ENCODE data around the gene RPL7L1. TPM values are rescaled to one million over a fixed set of nuclear protein-coding genes. Genes with fewer than 3 reads are reported as not detected.

RPL7L1 gene
- total RNA-seq, result 42.2 TPM
- long read RNA-seq, full-length matches to known transcripts, result 16 of 36 reads
- long read RNA-seq, partial matches to known transcripts, result 7 of 36 reads
- long read RNA-seq, other reads (novel, unspliced or antisense), result 13 of 36 reads

DNA sequence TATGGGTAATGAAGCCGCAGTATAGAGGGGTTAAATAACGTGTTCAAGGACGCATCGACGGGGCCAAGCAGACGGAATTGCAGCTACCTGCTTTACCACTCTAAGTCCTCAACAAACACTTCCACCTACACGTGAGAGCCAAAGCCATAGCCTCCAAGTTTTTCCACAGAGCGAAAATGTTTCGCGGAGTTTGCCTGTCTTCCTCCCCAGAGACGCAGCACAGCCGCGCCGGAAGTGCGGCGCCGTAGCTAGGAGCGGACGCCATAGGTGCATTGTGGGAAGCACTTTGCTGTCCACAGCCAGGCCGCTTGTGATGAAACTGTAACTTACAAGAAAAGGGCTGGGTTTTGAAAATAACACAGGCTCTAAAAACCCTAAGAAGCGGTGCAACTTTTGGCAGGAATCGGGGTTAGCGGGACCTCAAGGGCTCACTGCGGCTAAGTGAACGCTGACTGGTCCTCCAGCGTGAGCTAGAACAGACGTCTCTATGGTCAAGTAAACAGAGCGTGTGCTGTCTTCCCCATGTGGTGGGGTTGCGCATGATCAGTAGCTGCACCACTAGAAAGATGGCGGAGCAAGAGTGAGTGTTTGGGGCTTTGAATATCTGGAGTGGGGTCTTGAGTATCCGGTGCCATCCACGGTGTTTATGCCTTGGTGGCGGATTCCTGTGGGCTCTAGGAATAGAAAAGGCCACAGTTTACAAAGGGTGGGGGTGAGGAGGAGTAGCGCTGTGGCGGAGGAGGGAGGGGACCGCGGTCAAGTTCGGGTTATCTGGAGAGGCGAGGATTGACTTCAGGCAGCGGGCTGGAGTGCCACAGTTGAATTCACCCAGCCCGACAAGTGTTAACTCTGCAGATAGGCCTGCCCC is at the start of gene RPL7L1:
Gene RPL7L1 (plus strand): TSS at position 245 of the 868 bp plus-strand sequence. CDS start 295 bp downstream, at position 540.
- intact Hi-C loops (cut with micrococcal nuclease), result loop anchor here (5.0 kb wide), 1 partner anchor 217 kb away; no protein-coding TSS in a partner anchor
- peaks cover 31% of the 10 kb centered on the region for H3K36me3 ChIP-seq
- peak; percentile 41 for TF ChIP-seq CTCF (IDR thresholded peaks at IDR 0.05; ENCODE audit: borderline replicate concordance)
- H3K27me3 ChIP-seq (ENCODE audit: low read depth), result no peaks in the 10 kb centered on the region
- DNase-seq, result peak; percentile 77
- peaks cover 47% of the 10 kb centered on the region for H3K4me1 ChIP-seq
- peak within 1 kb of the TSS; percentile 97 for H3K27ac ChIP-seq (replicated peaks)
- H3K4me3 ChIP-seq, result peak within 1 kb of the TSS; percentile 76
- H3K9me3 ChIP-seq (replicated peaks), result no peaks in the 10 kb centered on the region

- Histone ChIP-seq H3K4me1 (no peaks in the 10 kb centered on the region), H3K9me3 (replicated peaks) (no peaks in the 10 kb centered on the region), H3K36me3 (peaks cover 76% of the 10 kb centered on the region), H3K4me3 (no peak overlapping the region), H3K27ac (replicated peaks) (no peak overlapping the region), H3K27me3 (ENCODE audit: low read depth) (no peaks in the 10 kb centered on the region)
- no peak for DNase-seq
- TF ChIP-seq CTCF (IDR thresholded peaks at IDR 0.05; ENCODE audit: borderline replicate concordance), result no peak
- intact Hi-C loops (cut with micrococcal nuclease), result no loop called here
These were observed 48.2 kb upstream of the RPL7L1 start for GRCh38 chr6:42831237-42831636.

DNA sequence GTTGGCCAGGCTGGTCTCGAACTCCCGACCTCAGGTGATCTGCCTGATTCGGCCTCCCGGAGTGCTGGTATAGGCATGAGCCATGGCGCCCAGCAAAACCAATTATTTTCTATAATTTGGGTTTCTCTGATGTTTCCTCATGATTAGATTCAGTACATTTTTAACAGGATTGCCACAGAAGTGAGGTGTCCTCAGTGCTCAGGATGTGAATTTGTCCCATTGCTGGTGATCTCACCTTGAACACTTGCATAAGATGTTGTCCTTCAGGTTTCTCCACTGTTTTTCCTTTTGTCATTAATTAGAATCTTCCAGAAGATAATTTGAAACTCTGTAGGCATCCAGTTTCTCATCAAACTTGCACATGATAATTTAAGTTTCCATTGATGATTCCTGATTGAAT is 45.4 kb upstream of the RPL7L1 start:
- no peaks in the 10 kb centered on the region for H3K4me1 ChIP-seq
- H3K9me3 ChIP-seq (replicated peaks), result no peaks in the 10 kb centered on the region
- intact Hi-C loops (cut with micrococcal nuclease), result no loop called here
- no peaks in the 10 kb centered on the region for H3K27me3 ChIP-seq (ENCODE audit: low read depth)
- H3K4me3 ChIP-seq, result no peak overlapping the region
- no peak for TF ChIP-seq CTCF (IDR thresholded peaks at IDR 0.05; ENCODE audit: borderline replicate concordance)
- no peak overlapping the region for H3K27ac ChIP-seq (replicated peaks)
- DNase-seq, result no peak
- H3K36me3 ChIP-seq, result peaks cover 49% of the 10 kb centered on the region

- H3K4me1 ChIP-seq, result no peaks in the 10 kb centered on the region
- intact Hi-C loops (cut with micrococcal nuclease), result no loop called here
- H3K4me3 ChIP-seq, result no peak overlapping the region
- no peaks in the 10 kb centered on the region for H3K9me3 ChIP-seq (replicated peaks)
- no peak overlapping the region for H3K27ac ChIP-seq (replicated peaks)
- H3K36me3 ChIP-seq, result peaks cover 8% of the 10 kb centered on the region
- no peak for TF ChIP-seq CTCF (IDR thresholded peaks at IDR 0.05; ENCODE audit: borderline replicate concordance)
- DNase-seq, result no peak
- H3K27me3 ChIP-seq (ENCODE audit: low read depth), result no peaks in the 10 kb centered on the region
These were observed 37.4 kb upstream of the RPL7L1 start for GRCh38 chr6:42841844-42842584.

DNA sequence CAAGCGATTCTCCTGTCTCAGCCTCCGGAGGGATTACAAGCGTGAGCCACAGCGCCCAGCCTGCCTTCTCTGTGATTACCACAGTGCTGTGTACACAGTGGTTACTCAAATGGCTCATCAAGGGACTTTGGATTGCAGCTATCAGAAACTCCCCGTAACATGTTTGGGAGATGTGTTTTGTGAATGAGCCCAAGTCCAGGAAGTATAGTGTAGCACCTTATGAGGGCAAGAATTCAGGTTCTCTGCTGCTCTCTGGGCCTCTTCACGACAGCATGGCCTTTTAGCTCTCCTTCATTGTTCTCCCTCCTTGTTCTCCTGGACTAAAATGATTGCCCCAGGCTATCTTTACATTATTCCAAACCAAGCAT is 34.1 kb upstream of the RPL7L1 start:
- Histone ChIP-seq H3K9me3 (replicated peaks) (no peaks in the 10 kb centered on the region), H3K4me3 (no peak overlapping the region), H3K27me3 (ENCODE audit: low read depth) (no peaks in the 10 kb centered on the region), H3K27ac (replicated peaks) (no peak overlapping the region), H3K4me1 (no peaks in the 10 kb centered on the region), H3K36me3 (peaks cover 8% of the 10 kb centered on the region)
- TF ChIP-seq CTCF (IDR thresholded peaks at IDR 0.05; ENCODE audit: borderline replicate concordance), result no peak
- intact Hi-C loops (cut with micrococcal nuclease), result no loop called here
- DNase-seq, result no peak
